Adrenal gland (tissue), 12 donors: ENCODE results near the gene CDK14. TPM values are rescaled to one million over a fixed set of nuclear protein-coding genes. Genes with fewer than 3 reads are reported as not detected.

Experiments used
- DNase-seq, 7 donors: peaks; one replicate each; pipeline ENCODE4 v3.0.0-alpha.2; 2019 to 2020
- H3K27ac ChIP-seq, 5 donors: fragments of 200-600 bp; sonication (generic) in 4 of 5; 1 replicate in 3 of 5; 2 replicates in 2 of 5; pipeline versions ENCODE4 v1.5.1 to v1.8.0; 2016 to 2020; ENCODE audit warnings: mild to moderate bottlenecking in 1 of 5
- H3K27me3 ChIP-seq: fragments of 200-600 bp; 2 replicates; pipeline ENCODE4 v1.8.0; 2021
- H3K36me3 ChIP-seq, 2 donors: fragments of 200-600 bp; replicated peaks in 1 of 2; 1 replicate in 1 of 2; 2 replicates in 1 of 2; pipeline versions ENCODE4 v1.5.1 to v1.8.0; 2018 to 2022
- H3K4me1 ChIP-seq, 2 donors: fragments of 200-600 bp; replicated peaks in 1 of 2; 1 replicate in 1 of 2; 2 replicates in 1 of 2; pipeline versions ENCODE4 v1.5.1 to v1.8.0; 2018 to 2021
- H3K4me3 ChIP-seq, 4 donors: fragments of 200-600 bp; sonication (generic) in 3 of 4; one replicate each; pipeline ENCODE4 v1.5.1; 2016 to 2018
- H3K9me3 ChIP-seq, 3 donors: fragments of 200-600 bp; sonication (generic) in 1 of 3; replicated peaks in 1 of 3; 1 replicate in 2 of 3; 2 replicates in 1 of 3; pipeline versions ENCODE4 v1.5.1 to v1.8.0; 2016 to 2021
- POLR2A ChIP-seq, 2 donors: fragments of 450-650 bp; IDR thresholded peaks; one replicate each; pipeline ENCODE4 v1.6.1; 2017; ENCODE audit warnings: antibody characterized with exemption in 2 of 2, mild to moderate bottlenecking in 2 of 2, moderate library complexity in 1 of 2
- WGBS, 4 donors: extraction: QIAGEN DNeasy Blood & Tissue Kit in 2 of 4; methylation state at CpG; one replicate each; pipeline versions ENCODE4 v1.1.5 to v1.1.7; 2013 to 2017; 5-methylcytosine and 5-hydroxymethylcytosine counted together
- intact Hi-C, 2 donors: fragments of 100-400 bp; cut with DNase I; formaldehyde crosslinking; loops; one replicate each; pipeline versions ENCODE4 v1.14.1 to v1.15.0; 2022 to 2023
- polyA plus RNA-seq, 3 donors: library from polyadenylated mRNA; stranded (reverse); fragments of 200-250 nt in 2 of 3; fragments of 350-450 nt in 1 of 3; fragmentation: Illumina TruSeq in 1 of 3; extraction: RNeasy Lipid Tissue Mini Kit (QIAGEN cat#74804) in 1 of 3; gene quantifications; one replicate each; pipeline ENCODE4 v1.2.3, GENCODE V29; 2013 to 2014
- total RNA-seq, 9 donors: library from RNA; depleted of rRNA in 4 of 9; stranded (reverse); fragments of >200 nt in 4 of 9; fragments of 120-200 nt in 1 of 9; fragmentation: NEBNext Ultra II Directional in 1 of 9; extraction: Animal tissue kit (Norgen Biotek cat#: 25700) in 1 of 9; gene quantifications; one replicate each; pipeline versions ENCODE4 v1.1.0 to v1.2.4, GENCODE V29; 2013 to 2023
- TF ChIP-seq, protein P1 (sequence below), 6 experiments: fragments of 450-650 bp in 4 of 6; fragments of 200-600 bp in 2 of 6; sonication (generic) in 1 of 6; IDR thresholded peaks; 1 replicate in 5 of 6; 2 replicates in 1 of 6; pipeline versions ENCODE4 v1.5.1 to v1.8.0; 2016 to 2021; ENCODE audit warnings: antibody characterized with exemption in 6 of 6, mild to moderate bottlenecking in 2 of 6, moderate library complexity in 1 of 6
- donor health status: healthy with polysubstance abuse.
- donor health status: Bipolar disorder and iron deficiency.
- donor health status: DM: yes; HTN: yes; CAD: no.
- donor health status: DM: no; HTN: no; CAD: no.
- donor health status: DM: no; HTN: no; CAD: no.
- donor health status: DM: yes; HTN: yes; CAD: no.

Gene CDK14
- total and polyA plus RNA-seq, 12 donors: 1.9 to 14.5 (median 7.6) TPM

DNA sequence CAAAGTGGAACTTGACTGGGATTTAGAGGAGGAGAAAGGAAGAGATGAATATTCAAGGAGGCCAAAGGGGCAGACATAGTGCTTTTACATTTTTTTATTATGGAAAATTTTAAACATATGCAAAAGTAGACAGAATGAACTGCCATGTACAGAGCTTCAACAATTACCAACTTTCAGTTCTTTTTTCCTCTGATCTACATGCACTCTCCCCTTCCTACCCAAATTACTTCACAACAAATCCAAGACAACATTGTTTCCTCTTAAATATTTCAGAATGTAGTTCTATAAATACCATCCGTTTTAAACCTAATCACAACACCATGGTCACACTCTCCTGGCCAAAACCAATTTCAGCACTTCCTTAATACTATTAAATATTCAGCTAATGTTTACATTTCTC, 584.6 kb downstream of the CDK14 start:
- Histone ChIP-seq H3K9me3 (peaks cover 0 to 6% (median 0%) of the 10 kb centered on the region in 3 donors), H3K4me1 (no peaks in the 10 kb centered on the region), H3K27ac (no peak overlapping the region), H3K4me3 (no peak overlapping the region), H3K36me3 (no peaks in the 10 kb centered on the region), H3K27me3 (no peaks in the 10 kb centered on the region)
- TF ChIP-seq, protein P1, sequence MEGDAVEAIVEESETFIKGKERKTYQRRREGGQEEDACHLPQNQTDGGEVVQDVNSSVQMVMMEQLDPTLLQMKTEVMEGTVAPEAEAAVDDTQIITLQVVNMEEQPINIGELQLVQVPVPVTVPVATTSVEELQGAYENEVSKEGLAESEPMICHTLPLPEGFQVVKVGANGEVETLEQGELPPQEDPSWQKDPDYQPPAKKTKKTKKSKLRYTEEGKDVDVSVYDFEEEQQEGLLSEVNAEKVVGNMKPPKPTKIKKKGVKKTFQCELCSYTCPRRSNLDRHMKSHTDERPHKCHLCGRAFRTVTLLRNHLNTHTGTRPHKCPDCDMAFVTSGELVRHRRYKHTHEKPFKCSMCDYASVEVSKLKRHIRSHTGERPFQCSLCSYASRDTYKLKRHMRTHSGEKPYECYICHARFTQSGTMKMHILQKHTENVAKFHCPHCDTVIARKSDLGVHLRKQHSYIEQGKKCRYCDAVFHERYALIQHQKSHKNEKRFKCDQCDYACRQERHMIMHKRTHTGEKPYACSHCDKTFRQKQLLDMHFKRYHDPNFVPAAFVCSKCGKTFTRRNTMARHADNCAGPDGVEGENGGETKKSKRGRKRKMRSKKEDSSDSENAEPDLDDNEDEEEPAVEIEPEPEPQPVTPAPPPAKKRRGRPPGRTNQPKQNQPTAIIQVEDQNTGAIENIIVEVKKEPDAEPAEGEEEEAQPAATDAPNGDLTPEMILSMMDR (IDR thresholded peaks at IDR 0.05): no peak
- no peak for TF ChIP-seq POLR2A (IDR thresholded peaks at IDR 0.05)
- no peak for DNase-seq
- WGBS, 4 donors: 56 to 64% (median 61%) methylated on average over 1 of the region's 1 CpG
- intact Hi-C loops: no loop called here

DNA sequence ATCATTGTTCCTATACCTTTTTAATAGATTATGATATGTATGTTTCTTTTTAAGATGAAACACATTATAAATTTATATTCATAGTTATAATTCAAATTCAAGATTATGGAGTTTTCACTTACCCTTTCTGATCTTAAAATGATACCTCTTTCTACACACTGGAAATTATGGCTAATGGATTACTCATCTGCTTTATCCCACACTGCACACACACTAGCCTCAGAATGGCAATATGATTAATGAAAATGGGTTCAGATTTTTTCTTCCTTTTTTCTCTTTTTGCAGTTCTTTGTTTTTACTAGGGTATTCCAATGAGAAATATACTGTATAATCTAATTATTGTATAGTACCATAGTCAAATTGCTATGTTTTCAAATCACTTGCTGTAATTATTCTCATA, 585.8 kb downstream of the CDK14 start:
- Histone ChIP-seq H3K27ac (no peak overlapping the region), H3K36me3 (no peaks in the 10 kb centered on the region), H3K9me3 (peaks cover 0 to 6% (median 0%) of the 10 kb centered on the region in 3 donors), H3K27me3 (no peaks in the 10 kb centered on the region), H3K4me3 (no peak overlapping the region), H3K4me1 (no peaks in the 10 kb centered on the region)
- no peak for TF ChIP-seq POLR2A (IDR thresholded peaks at IDR 0.05)
- TF ChIP-seq, protein P1 (IDR thresholded peaks at IDR 0.05): no peak
- DNase-seq: no peak
- intact Hi-C loops: no loop called here

DNA sequence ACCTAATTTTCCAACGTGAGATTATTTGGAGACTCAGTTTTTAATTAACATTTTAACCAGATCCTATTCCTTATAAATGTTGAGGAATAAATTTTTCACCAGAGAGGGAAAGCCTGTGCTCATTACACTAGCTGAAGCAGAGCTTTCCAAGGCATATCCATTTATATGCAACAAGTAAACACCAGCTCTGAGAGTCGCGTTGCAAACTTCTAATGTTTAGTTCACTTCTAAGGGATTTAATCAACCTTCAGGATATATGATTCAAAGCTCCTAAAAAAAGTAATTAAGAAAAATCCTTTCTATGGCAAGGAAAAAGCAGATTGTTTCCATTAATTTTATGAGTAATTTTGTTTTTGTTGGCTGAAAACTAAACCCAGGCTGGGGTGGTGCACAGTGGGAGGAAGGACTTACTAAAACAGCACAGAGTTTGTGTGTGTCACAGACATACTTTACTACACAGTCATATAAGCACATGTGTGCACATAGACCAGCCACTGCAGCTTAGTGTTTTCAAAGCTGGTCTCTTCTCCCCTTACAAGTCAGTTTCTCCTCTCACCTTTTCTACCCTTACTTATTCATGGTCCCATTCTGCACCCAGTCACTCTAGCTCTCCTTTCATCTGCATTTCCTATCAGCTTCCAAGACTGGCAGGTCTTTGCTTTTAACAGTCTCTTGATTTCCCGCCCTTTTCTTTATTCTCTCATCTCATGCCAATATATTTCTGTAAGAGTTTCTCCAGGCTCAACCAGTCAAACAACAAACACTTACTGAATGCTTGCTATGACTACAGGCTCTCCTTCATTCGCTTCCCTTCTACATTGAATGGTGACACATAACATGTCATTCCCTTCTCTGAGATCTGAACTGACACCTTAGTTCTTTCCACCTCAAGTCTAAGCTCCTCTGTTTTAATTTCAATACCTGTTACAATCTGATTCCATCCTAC, 587.0 kb downstream of the CDK14 start:
- no peak overlapping the region for H3K4me3 ChIP-seq
- no peaks in the 10 kb centered on the region for H3K36me3 ChIP-seq
- no peaks in the 10 kb centered on the region for H3K4me1 ChIP-seq
- H3K27ac ChIP-seq: no peak overlapping the region
- 33 to 85% (median 71%) methylated on average over 5 of the region's 5 CpGs for WGBS, 4 donors
- peaks cover 0 to 6% (median 0%) of the 10 kb centered on the region in 3 donors for H3K9me3 ChIP-seq
- no peaks in the 10 kb centered on the region for H3K27me3 ChIP-seq
- intact Hi-C loops: no loop called here
- no peak for DNase-seq
- TF ChIP-seq, protein P1 (IDR thresholded peaks at IDR 0.05): no peak
- no peak for TF ChIP-seq POLR2A (IDR thresholded peaks at IDR 0.05)

DNA sequence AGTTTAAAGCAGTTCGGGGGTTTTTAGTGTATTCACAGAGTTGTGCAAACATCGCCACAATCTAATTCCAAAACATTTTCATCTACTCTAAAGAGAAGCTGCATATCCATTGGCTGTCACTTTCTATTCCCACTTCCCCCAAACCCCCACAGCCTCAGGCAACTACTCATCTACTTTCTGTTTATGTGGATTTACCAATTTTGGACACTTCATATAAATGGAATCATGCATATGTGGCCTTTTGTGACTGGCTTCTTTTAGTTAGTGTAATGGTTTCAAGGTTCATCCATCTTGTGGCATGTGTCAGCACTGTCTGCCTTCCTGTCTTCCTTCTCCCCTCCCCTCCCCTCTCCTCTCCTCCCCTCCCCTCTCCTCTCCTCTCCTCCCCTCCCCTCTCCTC, 589.6 kb downstream of the CDK14 start:
- peaks cover 0 to 5% (median 0%) of the 10 kb centered on the region in 3 donors for H3K9me3 ChIP-seq
- H3K27me3 ChIP-seq: no peaks in the 10 kb centered on the region
- no peak for TF ChIP-seq POLR2A (IDR thresholded peaks at IDR 0.05)
- TF ChIP-seq, protein P1 (IDR thresholded peaks at IDR 0.05): no peak
- no peak for DNase-seq
- intact Hi-C loops: no loop called here
- WGBS, 4 donors: 90 to 97% (median 92%) methylated on average over 2 of the region's 2 CpGs
- H3K27ac ChIP-seq: no peak overlapping the region
- no peak overlapping the region for H3K4me3 ChIP-seq
- H3K4me1 ChIP-seq: no peaks in the 10 kb centered on the region
- H3K36me3 ChIP-seq: no peaks in the 10 kb centered on the region
